ENCODE measurements around the gene PRAMEF12.
A peak's percentile ranks its signal among the peaks of the same experiment; 100 is the strongest.

Gene PRAMEF12

GRCh38 chr1:12748778-12749355, 24.7 kb upstream of the PRAMEF12 start:
- TF ChIP-seq NFIC (IDR thresholded peaks at IDR 0.05) (no peak), CREB1 (IDR thresholded peaks at IDR 0.05; ENCODE audit: low read depth) (no peak), USF1 (IDR thresholded peaks at IDR 0.05) (no peak), TAF1 (IDR thresholded peaks at IDR 0.05; ENCODE audit: low read depth) (no peak), REST (IDR thresholded peaks at IDR 0.05; ENCODE audit: low read depth) (no peak), TCF12 (IDR thresholded peaks at IDR 0.05; ENCODE audit: low read depth) (no peak), TEAD4 (IDR thresholded peaks at IDR 0.05) (no peak), RAD21 (IDR thresholded peaks at IDR 0.05; ENCODE audit: low read depth) (no peak), FOXM1 (IDR thresholded peaks at IDR 0.05; ENCODE audit: borderline replicate concordance, low read depth) (no peak), EGR1 (IDR thresholded peaks at IDR 0.05) (no peak), EP300 (IDR thresholded peaks at IDR 0.05; ENCODE audit: borderline replicate concordance) (no peak), MAX (IDR thresholded peaks at IDR 0.05) (no peak), CEBPB (IDR thresholded peaks at IDR 0.05) (no peak)

- no peak for TF ChIP-seq TAF1 (IDR thresholded peaks at IDR 0.05; ENCODE audit: low read depth)
- TF ChIP-seq CREB1 (IDR thresholded peaks at IDR 0.05; ENCODE audit: low read depth): no peak
- TF ChIP-seq ZBTB7A (IDR thresholded peaks at IDR 0.05; ENCODE audit: low read depth): no peak
- TF ChIP-seq NFIC (IDR thresholded peaks at IDR 0.05): no peak
- TF ChIP-seq CEBPB (IDR thresholded peaks at IDR 0.05): peak; percentile 41; the same call in 1 of the 2 replicates
- no peak for TF ChIP-seq EGR1 (IDR thresholded peaks at IDR 0.05)
Measured at GRCh38 chr1:12754738-12755137, 18.8 kb upstream of the PRAMEF12 start.

- TF ChIP-seq FOXM1 (IDR thresholded peaks at IDR 0.05; ENCODE audit: borderline replicate concordance, low read depth) (no peak), RAD21 (IDR thresholded peaks at IDR 0.05; ENCODE audit: low read depth) (no peak), MAX (IDR thresholded peaks at IDR 0.05) (no peak), USF1 (IDR thresholded peaks at IDR 0.05) (no peak), TAF1 (IDR thresholded peaks at IDR 0.05; ENCODE audit: low read depth) (no peak), NFIC (IDR thresholded peaks at IDR 0.05) (no peak), REST (IDR thresholded peaks at IDR 0.05; ENCODE audit: low read depth) (no peak), EP300 (IDR thresholded peaks at IDR 0.05; ENCODE audit: borderline replicate concordance) (no peak), CEBPB (IDR thresholded peaks at IDR 0.05) (no peak), YY1 (IDR thresholded peaks at IDR 0.05; ENCODE audit: low read depth) (no peak), TCF12 (IDR thresholded peaks at IDR 0.05; ENCODE audit: low read depth) (no peak), ZBTB7A (IDR thresholded peaks at IDR 0.05; ENCODE audit: low read depth) (no peak), TEAD4 (IDR thresholded peaks at IDR 0.05) (no peak), EGR1 (IDR thresholded peaks at IDR 0.05) (no peak), CREB1 (IDR thresholded peaks at IDR 0.05; ENCODE audit: low read depth) (no peak)
Measured at GRCh38 chr1:12756273-12756672, 17.3 kb upstream of the PRAMEF12 start.

- TF ChIP-seq EGR1 (IDR thresholded peaks at IDR 0.05) (no peak), FOXM1 (IDR thresholded peaks at IDR 0.05; ENCODE audit: borderline replicate concordance, low read depth) (no peak), REST (IDR thresholded peaks at IDR 0.05; ENCODE audit: low read depth) (no peak), MAX (IDR thresholded peaks at IDR 0.05) (no peak), TEAD4 (IDR thresholded peaks at IDR 0.05) (no peak), USF1 (IDR thresholded peaks at IDR 0.05) (no peak), CREB1 (IDR thresholded peaks at IDR 0.05; ENCODE audit: low read depth) (no peak), RAD21 (IDR thresholded peaks at IDR 0.05; ENCODE audit: low read depth) (no peak), EP300 (IDR thresholded peaks at IDR 0.05; ENCODE audit: borderline replicate concordance) (no peak), TCF12 (IDR thresholded peaks at IDR 0.05; ENCODE audit: low read depth) (no peak), TAF1 (IDR thresholded peaks at IDR 0.05; ENCODE audit: low read depth) (no peak), CEBPB (IDR thresholded peaks at IDR 0.05) (no peak), ZBTB7A (IDR thresholded peaks at IDR 0.05; ENCODE audit: low read depth) (no peak), NFIC (IDR thresholded peaks at IDR 0.05) (no peak), YY1 (IDR thresholded peaks at IDR 0.05; ENCODE audit: low read depth) (no peak)
Measured at GRCh38 chr1:12756768-12757413, 16.6 kb upstream of the PRAMEF12 start.

Measured in Ishikawa (cell line).